Breast epithelium (tissue), 4 donors: ENCODE data around the gene PBRM1. TPM values are rescaled to one million over a fixed set of nuclear protein-coding genes. Genes with fewer than 3 reads are reported as not detected.

ENCODE experiments used
- DNase-seq, 2 donors: peaks; one replicate each; pipeline ENCODE4 v3.0.0-alpha.2; 2019; ENCODE audit warnings: low spot score in 2 of 2
- H3K27ac ChIP-seq, 2 donors: fragments of 200-600 bp; sonication (generic) in 1 of 2; one replicate each; pipeline ENCODE4 v1.5.1; 2016 to 2019; ENCODE audit warnings: mild to moderate bottlenecking in 1 of 2
- H3K27me3 ChIP-seq, 2 donors: fragments of 200-600 bp; sonication (generic) in 1 of 2; one replicate each; pipeline versions ENCODE4 v1.5.1 to v1.6.0; 2017 to 2019; ENCODE audit warnings: control low read depth in 1 of 2, mild to moderate bottlenecking in 1 of 2
- H3K36me3 ChIP-seq: fragments of 200-600 bp; one replicate; pipeline ENCODE4 v1.5.1; 2019
- H3K4me1 ChIP-seq, 2 donors: fragments of 200-600 bp; sonication (generic); one replicate each; pipeline ENCODE4 v1.5.1; 2016 to 2019; ENCODE audit warnings: control low read depth in 1 of 2
- H3K4me3 ChIP-seq, 3 donors: fragments of 200-600 bp; sonication (generic); 1 replicate in 2 of 3; 2 replicates in 1 of 3; pipeline ENCODE4 v1.5.1; 2016 to 2019; ENCODE audit warnings: mild to moderate bottlenecking in 3 of 3, moderate library complexity in 2 of 3
- H3K9me3 ChIP-seq, 2 donors: fragments of 200-600 bp; sonication (generic) in 1 of 2; one replicate each; pipeline ENCODE4 v1.5.1; 2016 to 2019; ENCODE audit warnings: control low read depth in 1 of 2
- CTCF ChIP-seq, 3 donors: fragments of 450-650 bp; IDR thresholded peaks; one replicate each; pipeline ENCODE4 v1.5.1; 2016 to 2017; ENCODE audit warnings: antibody characterized with exemption in 3 of 3, mild to moderate bottlenecking in 3 of 3, moderate library complexity in 3 of 3
- POLR2A ChIP-seq: fragments of 450-650 bp; IDR thresholded peaks from one replicate; pipeline ENCODE4 v1.6.1; 2016; ENCODE audit warnings: antibody characterized with exemption, mild to moderate bottlenecking, moderate library complexity
- POLR2AphosphoS5 ChIP-seq, 3 donors: sonication (generic); formaldehyde crosslinking; IDR thresholded peaks; one replicate each; pipeline ENCODE4 v1.6.1; 2017; ENCODE audit warnings: antibody characterized with exemption in 3 of 3
- intact Hi-C: fragments of 100-400 bp; cut with DNase I; formaldehyde crosslinking; loops from one replicate; pipeline ENCODE4 v1.15.1; 2023; ENCODE audit warnings: low total_unique reads
- total RNA-seq, 3 donors: library from RNA; depleted of rRNA; stranded (reverse); fragments of >200 nt; gene quantifications; one replicate each; pipeline ENCODE4 v1.1.0, GENCODE V29; 2016

The PBRM1 gene
- total RNA-seq, 3 donors from 2014 or later: 81.0 to 98.7 (median 98.6) TPM

DNA sequence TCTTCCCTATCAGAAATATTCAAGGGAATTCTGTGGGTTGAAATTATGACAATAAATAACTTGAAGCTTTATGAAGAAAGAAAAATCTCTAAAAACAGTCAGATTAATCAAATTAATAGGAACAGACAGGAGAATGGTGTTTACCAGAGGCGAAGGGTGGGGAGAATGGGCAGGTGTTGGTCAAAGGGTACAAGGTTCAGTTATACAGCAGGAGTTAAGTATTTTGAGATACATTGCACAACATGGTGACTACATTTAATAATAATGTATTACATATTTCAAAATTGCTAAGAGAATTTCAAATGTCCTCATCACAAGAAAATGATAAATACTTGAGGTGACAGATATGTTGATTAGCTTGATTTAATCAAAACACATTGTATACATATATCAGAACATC, 38.8 kb upstream of the PBRM1 start:
- TF ChIP-seq POLR2A: no peak
- H3K27ac ChIP-seq: no peak overlapping the region
- H3K36me3 ChIP-seq: no peaks in the 10 kb centered on the region
- no peaks in the 10 kb centered on the region for H3K27me3 ChIP-seq
- H3K4me3 ChIP-seq: no peak overlapping the region
- intact Hi-C loops: no loop called here
- H3K4me1 ChIP-seq: no peaks in the 10 kb centered on the region
- DNase-seq: no peak
- H3K9me3 ChIP-seq: peaks cover 0 to 4% of the 10 kb centered on the region in 2 donors

GRCh38 chr3:52723935-52724334, 38.2 kb upstream of the PBRM1 start:
- Histone ChIP-seq H3K36me3 (no peaks in the 10 kb centered on the region), H3K9me3 (peaks cover 0 to 4% of the 10 kb centered on the region in 2 donors), H3K27ac (no peak overlapping the region), H3K4me3 (no peak overlapping the region), H3K27me3 (no peaks in the 10 kb centered on the region), H3K4me1 (no peaks in the 10 kb centered on the region)
- intact Hi-C loops: no loop called here
- TF ChIP-seq POLR2AphosphoS5 (IDR thresholded peaks at IDR 0.05) (no peak), CTCF (IDR thresholded peaks at IDR 0.05) (no peak), POLR2A (no peak)
- no peak for DNase-seq

- intact Hi-C loops: no loop called here
- Histone ChIP-seq H3K9me3 (peaks cover 0 to 4% of the 10 kb centered on the region in 2 donors), H3K27ac (no peak overlapping the region), H3K4me3 (no peak overlapping the region), H3K27me3 (no peaks in the 10 kb centered on the region), H3K36me3 (no peaks in the 10 kb centered on the region), H3K4me1 (no peaks in the 10 kb centered on the region)
- TF ChIP-seq CTCF (IDR thresholded peaks at IDR 0.05): no peak
- no peak for TF ChIP-seq POLR2AphosphoS5 (IDR thresholded peaks at IDR 0.05)
- TF ChIP-seq POLR2A: no peak
- DNase-seq: no peak
Measured at GRCh38 chr3:52722491-52722890, 36.8 kb upstream of the PBRM1 start.

GRCh38 chr3:52721730-52722008, 36.0 kb upstream of the PBRM1 start:
- no peaks in the 10 kb centered on the region for H3K36me3 ChIP-seq
- intact Hi-C loops: no loop called here
- no peak overlapping the region for H3K4me3 ChIP-seq
- no peaks in the 10 kb centered on the region for H3K27me3 ChIP-seq
- TF ChIP-seq POLR2A (no peak), POLR2AphosphoS5 (IDR thresholded peaks at IDR 0.05) (no peak), CTCF (IDR thresholded peaks at IDR 0.05) (no peak)
- DNase-seq: no peak
- H3K4me1 ChIP-seq: no peaks in the 10 kb centered on the region
- no peak overlapping the region for H3K27ac ChIP-seq
- peaks cover 0 to 4% of the 10 kb centered on the region in 2 donors for H3K9me3 ChIP-seq

DNA sequence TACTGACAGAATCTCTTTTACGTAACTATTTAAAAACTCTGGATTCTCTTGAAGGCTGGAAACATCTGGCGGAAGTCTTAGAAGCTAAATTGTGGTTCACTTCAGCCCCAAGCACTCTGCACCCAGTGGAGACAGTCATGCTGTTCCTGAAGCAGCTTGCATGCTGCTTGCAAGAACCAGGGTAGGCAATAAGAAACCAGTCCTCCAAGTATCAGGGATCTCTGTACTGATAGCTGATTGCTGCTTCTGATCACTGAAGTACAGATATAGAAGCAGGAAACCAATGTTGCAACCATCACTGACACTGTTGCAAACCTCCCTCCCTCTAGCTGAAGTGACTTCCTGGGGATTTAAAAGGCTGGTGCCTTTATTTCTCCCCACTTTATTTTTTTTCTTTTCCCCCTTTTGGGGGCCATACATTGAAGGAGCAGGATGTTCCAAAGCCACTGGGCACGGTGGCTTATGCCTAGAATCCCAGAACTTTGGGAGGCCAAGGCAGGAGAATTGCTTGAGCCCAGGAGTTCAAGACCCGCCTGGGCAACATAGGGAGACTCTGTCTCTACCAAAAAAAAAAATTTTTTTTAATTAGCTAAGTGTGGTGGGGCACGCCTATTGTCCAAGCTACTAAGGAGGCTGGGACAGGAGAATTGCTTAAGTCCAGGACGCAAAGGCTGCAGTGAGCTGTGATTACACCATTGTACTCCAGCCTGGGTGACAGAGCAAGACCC, 35.5 kb upstream of the PBRM1 start:
- Histone ChIP-seq H3K27me3 (no peaks in the 10 kb centered on the region), H3K9me3 (peaks cover 0 to 4% of the 10 kb centered on the region in 2 donors), H3K4me3 (no peak overlapping the region), H3K4me1 (no peaks in the 10 kb centered on the region), H3K36me3 (no peaks in the 10 kb centered on the region), H3K27ac (no peak overlapping the region)
- intact Hi-C loops: no loop called here
- DNase-seq: no peak
- TF ChIP-seq POLR2AphosphoS5 (IDR thresholded peaks at IDR 0.05) (no peak), CTCF (IDR thresholded peaks at IDR 0.05) (no peak), POLR2A (no peak)
